CD4-positive, alpha-beta T cell treated with Interleukin-10 for 1 hour (primary cell): ENCODE results near the gene FIGNL1.

ENCODE experiments used
- DNase-seq: peaks from one replicate; pipeline ENCODE4 v3.0.0-alpha.2; 2020

FIGNL1 gene, protein sequence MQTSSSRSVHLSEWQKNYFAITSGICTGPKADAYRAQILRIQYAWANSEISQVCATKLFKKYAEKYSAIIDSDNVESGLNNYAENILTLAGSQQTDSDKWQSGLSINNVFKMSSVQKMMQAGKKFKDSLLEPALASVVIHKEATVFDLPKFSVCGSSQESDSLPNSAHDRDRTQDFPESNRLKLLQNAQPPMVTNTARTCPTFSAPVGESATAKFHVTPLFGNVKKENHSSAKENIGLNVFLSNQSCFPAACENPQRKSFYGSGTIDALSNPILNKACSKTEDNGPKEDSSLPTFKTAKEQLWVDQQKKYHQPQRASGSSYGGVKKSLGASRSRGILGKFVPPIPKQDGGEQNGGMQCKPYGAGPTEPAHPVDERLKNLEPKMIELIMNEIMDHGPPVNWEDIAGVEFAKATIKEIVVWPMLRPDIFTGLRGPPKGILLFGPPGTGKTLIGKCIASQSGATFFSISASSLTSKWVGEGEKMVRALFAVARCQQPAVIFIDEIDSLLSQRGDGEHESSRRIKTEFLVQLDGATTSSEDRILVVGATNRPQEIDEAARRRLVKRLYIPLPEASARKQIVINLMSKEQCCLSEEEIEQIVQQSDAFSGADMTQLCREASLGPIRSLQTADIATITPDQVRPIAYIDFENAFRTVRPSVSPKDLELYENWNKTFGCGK

GRCh38 chr7:50449881-50450589, at the start of gene FIGNL1:
TSS of gene FIGNL1 (minus strand) at chr7:50450350. CDS start at chr7:50447287, 3,063 bp downstream.
- DNase-seq = peak; percentile 76

- DNase-seq = no peak
Observed at GRCh38 chr7:50499092-50499491, 48.9 kb upstream of the FIGNL1 start.

DNA sequence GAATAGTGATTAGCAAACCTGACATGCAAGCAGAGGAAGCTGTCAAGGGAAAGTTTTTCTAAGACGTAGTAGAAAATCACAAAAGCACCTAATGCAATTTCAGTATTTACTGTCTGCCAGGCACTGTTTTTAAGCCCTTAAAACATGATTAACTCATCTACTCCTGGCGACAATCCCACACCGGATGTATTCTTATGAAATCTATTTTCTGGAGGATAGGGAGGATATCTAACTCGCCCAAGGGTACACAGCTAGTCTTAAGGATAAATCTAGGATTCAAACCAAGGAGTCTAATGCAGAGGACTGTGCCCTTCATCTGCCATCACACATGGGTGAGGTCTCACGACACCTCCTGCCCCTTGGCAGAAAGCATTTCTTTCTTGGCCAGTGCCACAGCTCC, 47.8 kb upstream of the FIGNL1 start:
- no peak for DNase-seq

- DNase-seq = no peak
Observed at GRCh38 chr7:50497068-50497642, 47.0 kb upstream of the FIGNL1 start.

DNA sequence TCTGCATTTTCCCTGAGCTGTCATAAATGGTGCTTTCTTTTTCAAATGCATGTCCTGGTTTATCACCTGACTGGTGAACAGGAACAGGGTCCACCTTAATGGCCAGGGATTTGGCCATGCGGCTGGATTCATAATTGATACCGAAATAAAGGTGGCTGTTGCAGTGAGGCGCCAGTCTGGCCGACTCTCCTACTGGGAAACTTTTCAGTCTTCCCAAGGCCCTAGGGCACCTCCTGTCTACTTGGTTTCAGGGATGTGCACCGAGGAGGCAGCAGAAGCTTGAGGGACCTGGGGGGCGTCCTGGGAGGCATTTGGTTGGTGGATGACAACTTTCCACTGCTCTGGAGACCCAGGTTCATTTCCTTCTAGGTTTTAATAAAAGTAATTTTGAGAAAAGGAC, 46.4 kb upstream of the FIGNL1 start:
- no peak for DNase-seq

GRCh38 chr7:50495746-50496145, 45.6 kb upstream of the FIGNL1 start:
- DNase-seq = no peak

DNA sequence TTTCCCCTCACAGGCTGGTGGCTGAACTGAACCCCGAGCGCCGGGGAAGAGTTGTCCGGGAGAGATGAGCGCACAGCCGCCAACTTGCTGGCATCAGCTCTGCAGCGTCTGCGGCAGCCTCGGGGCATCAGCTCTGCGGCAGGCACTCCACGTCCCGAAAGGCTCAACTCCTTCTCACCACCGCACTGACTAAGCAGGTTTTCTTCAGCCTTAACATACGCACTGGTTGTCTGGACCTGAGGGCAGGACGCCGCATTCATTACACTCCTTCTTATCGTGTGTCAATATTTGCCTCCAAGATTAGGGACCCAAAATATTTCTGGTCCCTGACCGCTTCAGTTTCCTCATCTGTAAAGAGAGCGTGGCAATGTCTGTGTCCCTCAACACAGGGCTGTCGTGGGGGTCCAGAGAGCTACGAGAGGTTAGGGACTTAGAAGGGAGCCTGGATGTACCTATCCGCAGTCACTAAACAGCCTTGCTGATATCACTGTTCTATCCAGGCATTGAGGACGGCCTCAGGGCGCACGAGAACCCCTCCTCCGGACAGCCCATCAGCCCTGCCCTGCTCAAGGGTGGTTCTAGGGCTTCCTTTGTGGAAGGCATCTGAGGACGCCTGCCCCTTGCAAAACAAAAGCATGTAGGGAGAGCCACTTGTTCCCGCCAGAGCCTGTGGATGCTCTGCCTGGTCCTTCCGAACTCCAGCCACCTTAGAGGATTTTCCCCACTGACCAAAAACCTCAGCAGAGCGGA, 42.8 kb upstream of the FIGNL1 start:
- DNase-seq = no peak

DNA sequence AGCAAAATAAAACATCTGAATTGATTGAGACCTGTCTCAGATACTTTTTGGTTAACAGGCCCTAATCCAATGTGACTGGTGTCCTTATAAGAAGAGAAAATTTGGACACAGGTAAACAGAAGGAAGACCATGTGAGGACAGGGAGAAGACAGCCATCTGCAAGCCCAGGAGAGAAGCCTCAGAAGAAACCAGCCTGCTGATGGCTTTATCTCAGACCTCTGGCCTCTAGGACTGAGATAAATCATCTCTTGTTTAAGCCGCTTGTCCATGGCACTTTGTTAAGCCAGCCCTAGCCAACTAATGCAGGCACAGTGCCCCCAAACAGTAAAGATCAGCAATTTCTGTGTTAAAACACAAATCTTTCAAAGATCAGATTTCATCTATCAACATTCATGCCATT, 41.8 kb upstream of the FIGNL1 start:
- DNase-seq = no peak

GRCh38 chr7:50491209-50491608, 41.1 kb upstream of the FIGNL1 start:
- DNase-seq = no peak

GRCh38 chr7:50488379-50488778, 38.2 kb upstream of the FIGNL1 start:
- no peak for DNase-seq

DNA sequence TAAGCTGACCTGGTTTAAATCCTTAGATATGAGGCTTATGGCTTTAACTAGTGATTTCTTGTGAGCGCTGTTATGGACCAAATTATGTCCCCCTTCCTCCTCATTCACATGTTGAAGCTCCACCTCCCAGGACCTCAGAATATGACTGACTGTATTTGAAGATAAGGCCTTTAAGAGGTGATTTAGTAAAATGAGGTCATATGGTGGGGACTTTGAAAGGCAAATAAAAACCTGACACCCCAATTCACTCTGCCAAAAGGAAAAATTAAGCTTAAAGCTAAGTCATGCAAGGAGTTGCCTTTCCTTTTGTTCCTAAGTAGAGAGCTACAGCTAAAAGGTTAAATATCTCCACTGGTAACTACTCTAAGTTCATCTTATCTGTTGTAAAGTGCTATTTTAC, 36.4 kb upstream of the FIGNL1 start:
- no peak for DNase-seq

- DNase-seq = no peak
Observed at GRCh38 chr7:50481867-50482266, 31.7 kb upstream of the FIGNL1 start.

DNA sequence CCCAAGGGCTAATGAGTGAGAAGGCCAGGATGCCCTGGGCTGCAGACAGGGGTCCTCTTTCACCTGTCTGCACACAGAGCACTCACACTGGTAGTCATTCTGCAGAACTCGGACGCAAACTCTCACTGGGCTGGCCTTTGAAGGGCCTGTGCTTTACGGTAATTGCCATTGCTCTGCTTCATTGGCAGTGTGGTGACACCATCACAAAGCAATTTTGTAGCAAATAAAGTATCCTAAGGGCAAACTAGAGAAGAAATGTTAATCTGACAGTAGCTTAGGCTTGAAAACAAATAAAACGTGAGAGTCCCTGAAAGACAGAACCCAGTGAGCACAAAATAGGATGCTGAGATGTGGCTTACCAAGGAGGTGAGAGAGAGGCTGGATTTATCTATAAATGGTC, 30.6 kb upstream of the FIGNL1 start:
- no peak for DNase-seq

GRCh38 chr7:50479743-50480517, 29.8 kb upstream of the FIGNL1 start:
- no peak for DNase-seq

GRCh38 chr7:50477640-50478039, 27.5 kb upstream of the FIGNL1 start:
- no peak for DNase-seq

DNA sequence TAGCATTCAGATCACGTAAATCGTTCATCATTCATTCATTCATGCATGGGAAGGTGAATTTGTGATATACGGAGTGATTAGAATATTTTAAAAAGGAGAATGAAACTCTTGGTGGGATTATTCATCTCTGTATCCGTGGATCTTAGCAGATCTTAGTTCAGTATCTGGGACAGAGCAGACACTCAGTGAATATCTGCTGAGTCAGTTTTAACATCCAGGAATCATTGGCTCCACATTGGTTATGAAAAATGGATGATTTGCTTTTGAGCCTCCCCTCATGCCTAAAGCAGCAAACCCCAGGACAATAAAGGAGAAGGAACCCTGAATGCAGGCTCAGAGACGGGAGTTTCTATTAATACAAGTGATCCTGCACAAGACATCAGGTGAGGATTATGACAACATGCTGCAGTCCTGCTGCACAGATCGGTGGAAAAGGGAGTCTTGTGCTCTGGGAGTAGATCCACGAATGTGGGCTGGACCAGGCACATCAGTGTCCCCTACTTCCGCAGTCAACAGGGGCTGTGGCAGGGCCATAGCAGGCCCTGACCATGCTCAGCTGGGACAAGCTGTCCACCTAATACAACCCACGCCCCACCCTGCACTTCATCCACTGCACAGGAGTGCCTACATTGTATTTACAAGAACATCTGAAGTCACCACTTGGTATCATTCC, 26.9 kb upstream of the FIGNL1 start:
- no peak for DNase-seq

GRCh38 chr7:50475340-50475739, 25.2 kb upstream of the FIGNL1 start:
- no peak for DNase-seq

GRCh38 chr7:50474382-50475160, 24.4 kb upstream of the FIGNL1 start:
- DNase-seq = no peak

GRCh38 chr7:50473531-50473930, 23.4 kb upstream of the FIGNL1 start:
- DNase-seq = no peak

- no peak for DNase-seq
Observed at GRCh38 chr7:50472427-50472826, 22.3 kb upstream of the FIGNL1 start.

DNA sequence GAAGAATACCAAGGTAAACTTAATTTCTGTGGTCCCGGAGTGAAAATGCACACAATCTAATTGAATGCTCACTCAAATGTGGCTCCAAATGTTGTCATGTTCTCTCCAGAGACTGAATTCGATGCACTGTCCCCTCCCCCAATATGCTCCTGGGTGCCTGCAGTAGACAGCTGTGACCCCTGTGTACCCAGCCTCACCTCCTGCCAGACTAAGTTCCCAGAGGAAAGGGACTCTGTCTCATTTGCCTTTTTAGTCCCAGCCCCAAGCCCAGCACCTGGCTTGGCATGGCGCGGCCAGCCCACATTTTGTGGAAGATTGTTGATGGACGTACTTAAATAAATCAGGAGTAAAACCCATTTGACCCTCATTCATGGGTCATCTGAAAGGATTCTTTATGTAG, 21.8 kb upstream of the FIGNL1 start:
- no peak for DNase-seq
